K562 (cell line): ENCODE measurements around the gene ARL6IP1.
"Not testable (repeated sequence)": the region's sequence is repeated elsewhere in the genome, so short reads cannot be mapped to it uniquely, and the experiment has no call there.

Experiments
- ATF1 ChIP-seq, 2 experiments: fragments of 450-650 bp in 1 of 2; IDR thresholded peaks; 2 replicates each; pipeline ENCODE4 v1.6.1; 2016; ENCODE audit warnings: missing compliant biosample characterization in 1 of 2, missing genetic modification characterization in 1 of 2
- CBFB ChIP-seq: sonication (generic); formaldehyde crosslinking; IDR thresholded peaks from 2 replicates; pipeline ENCODE4 v1.4.0; 2020; ENCODE audit warnings: mild to moderate bottlenecking, missing genetic modification reagents
- JUND ChIP-seq, 2 experiments: IDR thresholded peaks; 2 replicates in 1 of 2; 3 replicates in 1 of 2; pipeline ENCODE4 v1.6.1; 2011; ENCODE audit warnings: borderline replicate concordance in 2 of 2, low read depth in 2 of 2, low read length in 2 of 2, improper control_type of control experiment in 1 of 2, missing biosample characterization in 1 of 2, missing genetic modification characterization in 1 of 2, missing genetic modification reagents in 1 of 2
- ZBED1 ChIP-seq: IDR thresholded peaks from 2 replicates; pipeline ENCODE4 v1.6.1; 2014
- ZNF24 ChIP-seq: fragments of 450-650 bp; IDR thresholded peaks from 2 replicates; pipeline ENCODE4 v1.6.1; 2016
- TF ChIP-seq, protein P1 (sequence below): fragments of 250-450 bp; sonication (Bioruptor Pico); IDR thresholded peaks from 2 replicates; pipeline ENCODE4 v1.5.0; 2020; ENCODE audit warnings: mild to moderate bottlenecking
- TF ChIP-seq, protein P2 (sequence below), 3 experiments: IDR thresholded peaks in 2 of 3; conservative IDR thresholded peaks in 1 of 3; 2 replicates each; pipeline ENCODE4 v1.5.1; 2011 to 2012; ENCODE audit warnings: low read length in 3 of 3, mild to moderate bottlenecking in 3 of 3, control low read depth in 2 of 3, improper control_type of control experiment in 1 of 3, inconsistent platforms in 1 of 3, low read depth in 1 of 3, mixed read lengths in 1 of 3, moderate library complexity in 1 of 3; ENCODE audit not compliant: insufficient read depth in 2 of 3

- not testable (repeated sequence) for TF ChIP-seq ATF1 (CRISPR knock-in tag; IDR thresholded peaks at IDR 0.05); ATF1 (tag; IDR thresholded peaks at IDR 0.05); JUND (IDR thresholded peaks at IDR 0.05; ENCODE audit: borderline replicate concordance, low read depth, low read length); JUND (tag; IDR thresholded peaks at IDR 0.05; ENCODE audit: borderline replicate concordance, low read depth, low read length); CBFB (CRISPR knock-in tag); ZBED1; ZNF24
- TF ChIP-seq, protein P1, sequence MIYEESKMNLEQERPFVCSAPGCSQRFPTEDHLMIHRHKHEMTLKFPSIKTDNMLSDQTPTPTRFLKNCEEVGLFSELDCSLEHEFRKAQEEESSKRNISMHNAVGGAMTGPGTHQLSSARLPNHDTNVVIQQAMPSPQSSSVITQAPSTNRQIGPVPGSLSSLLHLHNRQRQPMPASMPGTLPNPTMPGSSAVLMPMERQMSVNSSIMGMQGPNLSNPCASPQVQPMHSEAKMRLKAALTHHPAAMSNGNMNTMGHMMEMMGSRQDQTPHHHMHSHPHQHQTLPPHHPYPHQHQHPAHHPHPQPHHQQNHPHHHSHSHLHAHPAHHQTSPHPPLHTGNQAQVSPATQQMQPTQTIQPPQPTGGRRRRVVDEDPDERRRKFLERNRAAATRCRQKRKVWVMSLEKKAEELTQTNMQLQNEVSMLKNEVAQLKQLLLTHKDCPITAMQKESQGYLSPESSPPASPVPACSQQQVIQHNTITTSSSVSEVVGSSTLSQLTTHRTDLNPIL (CRISPR knock-in tag), result not testable (repeated sequence)
- TF ChIP-seq, protein P2, sequence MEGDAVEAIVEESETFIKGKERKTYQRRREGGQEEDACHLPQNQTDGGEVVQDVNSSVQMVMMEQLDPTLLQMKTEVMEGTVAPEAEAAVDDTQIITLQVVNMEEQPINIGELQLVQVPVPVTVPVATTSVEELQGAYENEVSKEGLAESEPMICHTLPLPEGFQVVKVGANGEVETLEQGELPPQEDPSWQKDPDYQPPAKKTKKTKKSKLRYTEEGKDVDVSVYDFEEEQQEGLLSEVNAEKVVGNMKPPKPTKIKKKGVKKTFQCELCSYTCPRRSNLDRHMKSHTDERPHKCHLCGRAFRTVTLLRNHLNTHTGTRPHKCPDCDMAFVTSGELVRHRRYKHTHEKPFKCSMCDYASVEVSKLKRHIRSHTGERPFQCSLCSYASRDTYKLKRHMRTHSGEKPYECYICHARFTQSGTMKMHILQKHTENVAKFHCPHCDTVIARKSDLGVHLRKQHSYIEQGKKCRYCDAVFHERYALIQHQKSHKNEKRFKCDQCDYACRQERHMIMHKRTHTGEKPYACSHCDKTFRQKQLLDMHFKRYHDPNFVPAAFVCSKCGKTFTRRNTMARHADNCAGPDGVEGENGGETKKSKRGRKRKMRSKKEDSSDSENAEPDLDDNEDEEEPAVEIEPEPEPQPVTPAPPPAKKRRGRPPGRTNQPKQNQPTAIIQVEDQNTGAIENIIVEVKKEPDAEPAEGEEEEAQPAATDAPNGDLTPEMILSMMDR (IDR thresholded peaks at IDR 0.05 in 2 of 3, conservative IDR thresholded peaks at IDR 0.05 in 1 of 3; ENCODE audit: insufficient read depth in 2 of 3, low read depth in 1 of 3, low read length in 3 of 3), result peak; percentile 47 to 57 (median 51); a peak in 5 of 6 replicates
These were observed 41.5 kb downstream of the ARL6IP1 start for GRCh38 chr16:18759598-18760520.
